HCT116 (cell line): ENCODE data around the gene SEMA5A.

ENCODE experiments used
- CTCF ChIP-seq, 3 experiments: fragments of 200-600 bp in 1 of 3; sonication (generic) in 1 of 3; IDR thresholded peaks in 2 of 3; conservative IDR thresholded peaks in 1 of 3; 2 replicates each; pipeline ENCODE4 v1.5.1; 2012 to 2017; ENCODE audit warnings: low read depth in 2 of 3, low read length in 2 of 3, antibody characterized with exemption in 1 of 3, borderline replicate concordance in 1 of 3, control low read depth in 1 of 3, mild to moderate bottlenecking in 1 of 3, mixed read lengths in 1 of 3, mixed run types in 1 of 3, moderate library complexity in 1 of 3; ENCODE audit not compliant: insufficient read depth in 1 of 3
- SIN3A ChIP-seq: IDR thresholded peaks from 2 replicates; pipeline ENCODE4 v1.6.1; 2012; ENCODE audit warnings: low read depth

DNA sequence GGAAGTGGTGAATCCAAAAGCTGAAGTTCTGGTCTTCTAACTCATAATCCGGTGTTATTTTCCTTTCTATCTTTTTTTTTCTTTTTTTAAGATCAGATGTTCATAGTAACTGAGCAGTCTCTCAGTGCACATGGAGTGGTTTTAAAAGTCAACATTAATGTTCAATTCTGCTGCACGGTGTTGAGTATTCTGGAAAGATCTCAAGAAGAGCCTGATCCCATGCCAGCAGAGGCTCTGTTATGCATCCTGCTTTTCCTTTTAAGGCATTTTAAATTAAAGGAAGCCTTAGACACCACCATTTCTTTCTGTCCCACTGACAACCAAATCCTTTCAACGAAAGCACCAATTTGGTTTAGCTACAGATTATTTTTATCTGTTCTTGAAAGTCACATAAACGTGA lies 33.4 kb downstream of the SEMA5A start:
- no peak for TF ChIP-seq CTCF (IDR thresholded peaks at IDR 0.05 in 2 of 3, conservative IDR thresholded peaks at IDR 0.05 in 1 of 3; ENCODE audit: borderline replicate concordance in 1 of 3, insufficient read depth in 1 of 3, low read depth in 2 of 3, low read length in 2 of 3)
- no peak for TF ChIP-seq SIN3A
